GM19239 (cell line): Measurements from ENCODE around the gene ABCA3.

Experiments used
- DNase-seq: peaks from one replicate; pipeline ENCODE4 v3.0.0; 2011; ENCODE audit warnings: low spot score; ENCODE audit not compliant: insufficient read length
- FAIRE-seq: peaks from 2 replicates; lab custom pipeline; 2011; peaks lifted over from hg19 to GRCh38; lab: Jason Lieb, UNC

ABCA3 gene

DNA sequence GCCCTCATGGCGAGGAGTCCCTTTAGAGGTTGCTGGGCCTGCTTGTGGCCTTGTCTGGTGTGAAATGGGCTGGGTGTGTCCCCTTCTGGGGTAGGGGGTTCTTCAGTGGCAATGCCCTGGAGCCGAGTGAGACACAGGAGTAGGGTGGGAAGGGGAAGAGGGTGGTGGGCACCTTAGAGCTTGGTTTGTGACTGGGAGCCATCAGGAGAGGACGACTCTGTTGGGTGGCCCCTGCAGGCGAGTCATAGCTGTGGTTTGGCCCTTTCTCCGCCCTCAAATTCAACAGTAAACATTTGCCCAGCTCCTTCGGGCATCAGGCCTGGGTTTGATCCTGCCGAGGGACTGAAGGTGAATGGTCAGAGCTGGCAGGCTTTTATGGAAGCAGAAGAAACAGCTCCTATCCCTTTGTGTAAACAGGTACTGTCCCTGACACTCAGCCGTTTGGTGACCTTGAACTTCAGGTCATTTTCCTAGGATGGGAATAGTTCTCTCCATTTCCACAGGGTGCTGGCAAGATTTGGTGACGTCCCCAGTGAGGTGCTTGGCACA lies 114.2 kb downstream of the ABCA3 start:
- FAIRE-seq (no peak), DNase-seq (no peak)
